Endothelial cell (in vitro differentiated cells): Measurements from ENCODE around the gene EDRF1. TPM values are rescaled to one million over a fixed set of nuclear protein-coding genes. Genes with fewer than 3 reads are reported as not detected.

Experiments
- DNase-seq: peaks from one replicate; pipeline ENCODE4 v3.0.0; 2021; ENCODE audit warnings: low spot score
- H3K27ac Mint-ChIP-seq: one replicate; pipeline ENCODE4 v1.8.0; 2021; ENCODE audit warnings: mixed read lengths, inconsistent platforms; ENCODE audit not compliant: unreplicated experiment
- H3K27me3 Mint-ChIP-seq: one replicate; pipeline ENCODE4 v1.8.0; 2021; ENCODE audit warnings: mild to moderate bottlenecking, moderate library complexity, mixed read lengths, inconsistent platforms; ENCODE audit not compliant: unreplicated experiment
- H3K36me3 Mint-ChIP-seq: one replicate; pipeline ENCODE4 v1.8.0; 2021; ENCODE audit warnings: mild to moderate bottlenecking, low read depth, mixed read lengths, inconsistent platforms; ENCODE audit not compliant: unreplicated experiment
- H3K4me1 Mint-ChIP-seq: one replicate; pipeline ENCODE4 v1.8.0; 2021; ENCODE audit warnings: mild to moderate bottlenecking, mixed read lengths, inconsistent platforms; ENCODE audit not compliant: unreplicated experiment
- H3K4me3 Mint-ChIP-seq: one replicate; pipeline ENCODE4 v1.8.0; 2021; ENCODE audit warnings: mild to moderate bottlenecking, mixed read lengths, inconsistent platforms; ENCODE audit not compliant: unreplicated experiment
- H3K9me3 Mint-ChIP-seq: one replicate; pipeline ENCODE4 v1.8.0; 2021; ENCODE audit warnings: mixed read lengths, inconsistent platforms; ENCODE audit not compliant: unreplicated experiment
- total RNA-seq: library from RNA; stranded (reverse); fragmentation: NEBNext Ultra II Directional; extraction: Animal tissue kit (Norgen Biotek cat#: 25700); gene quantifications from one replicate; pipeline ENCODE4 v1.2.1, GENCODE V29; 2021; ENCODE audit not compliant: unreplicated experiment
- TF ChIP-seq, protein P1 (sequence below): fragments of 200-600 bp; sonication (generic); IDR thresholded peaks from one replicate; pipeline ENCODE4 v1.5.0; 2021; ENCODE audit warnings: antibody characterized with exemption; ENCODE audit not compliant: unreplicated experiment

Gene EDRF1
- total RNA-seq, 1 donor from 2014 or later, result 29.2 TPM

DNA sequence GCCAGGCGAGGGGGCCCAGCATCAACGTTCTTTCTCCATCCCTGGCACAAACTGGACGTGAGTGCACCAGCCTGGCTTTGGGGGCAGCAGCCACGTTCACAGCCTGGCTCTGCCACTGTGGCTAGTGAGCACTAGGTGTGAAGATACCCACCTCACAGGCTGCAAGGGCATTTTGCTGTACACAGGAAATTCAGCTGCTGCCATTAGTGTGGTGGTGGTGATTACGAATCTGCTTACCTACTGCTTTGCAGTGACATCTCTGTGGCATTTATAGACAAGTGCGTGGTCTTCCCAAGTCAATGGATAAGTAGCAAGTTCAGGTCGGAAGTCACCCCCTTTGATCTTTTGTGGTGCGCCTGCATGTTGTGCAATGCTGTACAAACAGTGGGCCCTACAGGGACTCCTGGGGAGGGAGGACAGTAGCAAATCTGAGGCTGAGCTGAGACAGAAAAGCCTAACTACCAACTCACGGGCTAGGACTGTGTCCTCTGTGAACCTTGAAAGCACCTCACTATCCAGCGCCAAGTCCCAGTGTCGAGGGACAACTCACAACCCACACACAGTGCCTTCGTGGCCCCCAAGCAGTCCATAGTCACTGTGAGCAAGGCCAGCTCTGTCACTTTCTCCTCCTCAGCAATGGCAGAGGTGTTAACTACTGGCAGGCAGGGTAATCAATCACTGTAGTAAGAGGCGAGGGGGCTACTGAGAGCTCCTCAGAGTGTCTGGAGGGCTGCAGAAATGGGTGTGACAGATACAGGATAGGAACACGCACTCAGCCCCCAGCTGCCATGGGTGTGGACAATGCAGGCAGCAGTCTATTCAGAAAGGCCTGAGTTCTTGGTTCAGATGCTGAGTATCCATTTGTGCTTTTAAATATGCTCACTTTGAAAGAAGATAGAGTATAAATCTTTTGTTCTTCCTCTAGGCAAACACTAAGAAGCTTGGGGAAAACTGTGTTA is 73.1 kb downstream of the EDRF1 start:
- TF ChIP-seq, protein P1, sequence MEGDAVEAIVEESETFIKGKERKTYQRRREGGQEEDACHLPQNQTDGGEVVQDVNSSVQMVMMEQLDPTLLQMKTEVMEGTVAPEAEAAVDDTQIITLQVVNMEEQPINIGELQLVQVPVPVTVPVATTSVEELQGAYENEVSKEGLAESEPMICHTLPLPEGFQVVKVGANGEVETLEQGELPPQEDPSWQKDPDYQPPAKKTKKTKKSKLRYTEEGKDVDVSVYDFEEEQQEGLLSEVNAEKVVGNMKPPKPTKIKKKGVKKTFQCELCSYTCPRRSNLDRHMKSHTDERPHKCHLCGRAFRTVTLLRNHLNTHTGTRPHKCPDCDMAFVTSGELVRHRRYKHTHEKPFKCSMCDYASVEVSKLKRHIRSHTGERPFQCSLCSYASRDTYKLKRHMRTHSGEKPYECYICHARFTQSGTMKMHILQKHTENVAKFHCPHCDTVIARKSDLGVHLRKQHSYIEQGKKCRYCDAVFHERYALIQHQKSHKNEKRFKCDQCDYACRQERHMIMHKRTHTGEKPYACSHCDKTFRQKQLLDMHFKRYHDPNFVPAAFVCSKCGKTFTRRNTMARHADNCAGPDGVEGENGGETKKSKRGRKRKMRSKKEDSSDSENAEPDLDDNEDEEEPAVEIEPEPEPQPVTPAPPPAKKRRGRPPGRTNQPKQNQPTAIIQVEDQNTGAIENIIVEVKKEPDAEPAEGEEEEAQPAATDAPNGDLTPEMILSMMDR, result no peak
- Mint-ChIP-seq H3K27ac (no peak overlapping the region), H3K4me1 (peaks cover 10% of the 10 kb centered on the region), H3K9me3 (no peaks in the 10 kb centered on the region), H3K36me3 (peaks cover 29% of the 10 kb centered on the region), H3K4me3 (no peak overlapping the region), H3K27me3 (no peaks in the 10 kb centered on the region)
- no peak for DNase-seq

DNA sequence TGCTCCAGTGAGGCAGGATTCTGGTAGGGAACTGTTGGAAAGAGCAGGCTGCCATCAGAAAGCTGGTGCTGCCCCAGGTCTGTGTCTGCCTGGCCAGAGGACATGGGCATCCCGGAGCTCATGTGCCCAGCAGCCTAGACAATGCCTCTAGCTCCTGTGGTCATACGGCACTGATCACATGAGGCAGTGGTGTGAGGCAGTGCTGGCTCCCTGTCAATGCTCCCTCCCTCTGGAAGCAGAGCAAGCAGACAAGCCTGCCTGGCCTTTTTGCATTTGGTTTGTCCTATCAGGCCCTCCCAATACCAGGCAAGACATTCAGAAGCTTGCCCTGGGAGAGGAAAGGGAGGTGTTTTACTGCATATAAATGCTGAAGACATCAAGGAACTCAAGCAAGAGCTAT is 75.6 kb downstream of the EDRF1 start:
- no peak for DNase-seq
- Mint-ChIP-seq H3K36me3 (peaks cover 26% of the 10 kb centered on the region), H3K4me3 (no peak overlapping the region), H3K27ac (no peak overlapping the region), H3K4me1 (no peaks in the 10 kb centered on the region), H3K27me3 (no peaks in the 10 kb centered on the region), H3K9me3 (no peaks in the 10 kb centered on the region)
- TF ChIP-seq, protein P1, result no peak

DNA sequence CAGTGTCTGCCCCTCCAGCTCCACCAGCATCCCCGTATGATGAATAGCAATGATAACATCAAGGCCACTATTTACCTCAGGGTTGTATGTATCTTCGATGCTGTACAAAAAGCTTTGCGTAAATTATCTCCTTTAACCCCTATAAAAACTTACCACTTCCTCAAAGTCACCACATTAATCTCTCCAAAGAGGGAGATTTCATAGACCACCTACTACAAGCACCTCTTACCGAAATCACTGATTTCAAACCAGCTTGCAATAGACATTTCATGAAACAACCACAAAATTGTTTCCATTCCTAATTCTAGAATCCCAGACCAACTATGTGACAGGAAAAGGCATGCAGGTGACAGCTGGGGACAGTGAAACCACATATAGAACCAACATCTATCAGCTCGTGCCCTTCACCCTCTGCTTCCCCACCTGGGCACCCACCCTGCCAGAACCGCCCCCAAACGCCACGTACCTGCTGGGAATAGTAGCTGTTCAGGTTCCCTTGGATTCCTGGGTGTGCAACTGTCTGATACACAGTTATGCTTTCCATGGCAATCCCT is 76.2 kb downstream of the EDRF1 start:
- peak overlapping the region; percentile 16 for H3K27ac Mint-ChIP-seq

DNA sequence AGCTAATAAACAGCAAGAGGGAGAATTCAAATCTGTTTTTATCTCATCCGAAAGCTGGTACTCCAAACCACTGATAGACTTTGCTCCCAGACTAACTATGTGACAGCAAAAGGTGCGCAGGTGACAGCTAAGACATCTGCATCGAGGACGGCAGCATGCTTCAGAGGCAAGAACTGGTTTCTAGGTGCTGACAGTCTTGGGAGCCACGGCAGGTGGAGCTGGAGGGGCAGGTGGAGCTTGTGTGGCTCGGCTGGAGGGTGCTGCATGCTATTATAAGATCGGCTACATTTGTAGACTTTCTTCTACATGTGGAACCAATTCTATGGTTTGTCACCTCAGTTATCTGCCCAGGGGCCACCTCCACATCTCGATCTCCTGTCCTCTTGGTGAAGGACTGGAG is 77.9 kb downstream of the EDRF1 start:
- DNase-seq, result no peak
- peaks cover 2% of the 10 kb centered on the region for H3K27me3 Mint-ChIP-seq
- no peak overlapping the region for H3K27ac Mint-ChIP-seq
- H3K4me1 Mint-ChIP-seq, result no peaks in the 10 kb centered on the region
- TF ChIP-seq, protein P1, result no peak
- H3K9me3 Mint-ChIP-seq, result no peaks in the 10 kb centered on the region
- H3K4me3 Mint-ChIP-seq, result no peak overlapping the region
- peaks cover 28% of the 10 kb centered on the region for H3K36me3 Mint-ChIP-seq

More for the DNA sequence above, 76.2 kb downstream of the EDRF1 start:
- no peaks in the 10 kb centered on the region for H3K9me3 Mint-ChIP-seq
- DNase-seq, result no peak
- no peaks in the 10 kb centered on the region for H3K4me1 Mint-ChIP-seq
- H3K27me3 Mint-ChIP-seq, result no peaks in the 10 kb centered on the region
- H3K36me3 Mint-ChIP-seq, result peaks cover 24% of the 10 kb centered on the region
- peak overlapping the region; percentile 23 for H3K4me3 Mint-ChIP-seq
- TF ChIP-seq, protein P1, result no peak
